Erythroblast (primary cell): Measurements from ENCODE around the gene BRF1.

Experiments
- DNase-seq, 2 experiments: peaks; one replicate each; lab custom pipeline; 2025; lab: John Stamatoyannopoulos, UW
- GATA1 ChIP-seq: IDR thresholded peaks from 2 replicates; pipeline ENCODE4 v1.6.1; 2011; ENCODE audit warnings: low read depth, mild to moderate bottlenecking, control low read depth, low read length, moderate library complexity
- POLR2A ChIP-seq: IDR thresholded peaks from 2 replicates; pipeline ENCODE4 v1.6.1; 2011; ENCODE audit warnings: mild to moderate bottlenecking, low read length

Gene BRF1

DNA sequence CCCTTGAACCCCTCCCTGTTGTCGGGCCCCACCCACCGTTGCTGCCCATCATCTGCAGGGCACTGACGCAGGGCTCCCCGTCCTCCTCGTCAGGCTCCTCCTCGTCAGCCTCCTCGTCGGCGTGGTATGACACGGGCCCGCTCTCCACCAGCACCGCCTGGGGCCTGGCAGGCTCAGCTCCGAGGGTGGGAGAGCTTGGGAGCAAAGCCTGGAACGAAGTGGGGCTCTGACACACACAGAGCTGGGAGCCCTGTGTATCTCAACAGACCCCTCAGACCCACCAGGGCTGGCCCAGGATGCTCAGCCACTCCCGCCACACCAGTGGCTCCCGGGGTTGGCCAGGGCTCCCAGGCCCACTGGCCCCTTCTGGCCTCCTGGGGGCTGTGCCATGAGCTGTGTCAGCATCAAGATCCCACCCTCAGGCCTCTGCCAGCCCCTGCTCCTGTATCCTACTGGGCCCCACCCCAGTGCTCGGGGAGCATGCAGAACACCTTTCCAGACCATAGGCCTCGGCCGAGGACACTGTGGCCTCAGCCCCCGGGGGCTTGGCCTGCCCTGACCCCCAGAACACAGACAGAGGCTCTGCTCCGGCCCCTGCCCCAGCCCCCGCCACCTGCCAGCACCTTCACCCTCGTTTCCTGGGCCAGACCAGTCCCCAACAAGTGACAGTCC, 89.6 kb downstream of the BRF1 start:
- TF ChIP-seq GATA1, result no peak
- no peak for DNase-seq

DNA sequence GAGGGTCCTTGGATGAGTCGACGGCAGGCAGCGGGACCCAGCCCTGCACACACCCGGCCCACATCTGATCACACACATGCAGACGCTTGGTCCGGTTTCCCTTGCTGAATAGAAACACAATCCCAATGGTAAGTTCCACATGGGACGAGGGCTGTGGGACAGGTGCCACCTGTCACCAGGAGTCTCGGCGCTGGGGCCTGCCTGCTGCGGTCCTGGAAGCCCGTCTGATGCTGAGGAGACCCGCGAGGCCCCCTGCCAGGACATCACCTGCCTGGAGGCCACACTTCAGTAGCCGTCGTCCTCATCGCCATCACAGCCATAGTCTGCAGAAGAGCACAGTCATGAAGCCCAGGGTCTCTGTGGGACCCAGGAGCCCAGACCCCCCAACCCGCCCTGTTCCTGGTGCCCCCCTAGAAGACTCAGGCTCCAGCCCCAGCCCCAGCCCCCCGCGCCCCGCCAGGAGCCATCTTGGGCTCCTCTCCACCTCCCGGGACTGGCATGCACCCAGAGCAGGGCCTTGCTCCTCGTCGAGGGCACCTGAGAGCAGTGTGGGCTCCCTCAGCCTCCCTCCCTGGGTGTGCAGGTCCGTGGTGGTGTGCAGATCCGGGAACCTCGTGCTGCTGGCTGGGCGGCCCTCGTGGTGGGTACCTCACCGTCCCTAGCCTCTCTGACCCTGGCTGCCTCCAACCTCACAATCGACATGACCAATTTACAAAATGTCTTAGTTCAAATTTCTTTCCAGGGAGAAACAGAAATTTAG, 90.4 kb downstream of the BRF1 start:
- no peak for TF ChIP-seq GATA1
- no peak for TF ChIP-seq POLR2A
- no peak for DNase-seq

DNA sequence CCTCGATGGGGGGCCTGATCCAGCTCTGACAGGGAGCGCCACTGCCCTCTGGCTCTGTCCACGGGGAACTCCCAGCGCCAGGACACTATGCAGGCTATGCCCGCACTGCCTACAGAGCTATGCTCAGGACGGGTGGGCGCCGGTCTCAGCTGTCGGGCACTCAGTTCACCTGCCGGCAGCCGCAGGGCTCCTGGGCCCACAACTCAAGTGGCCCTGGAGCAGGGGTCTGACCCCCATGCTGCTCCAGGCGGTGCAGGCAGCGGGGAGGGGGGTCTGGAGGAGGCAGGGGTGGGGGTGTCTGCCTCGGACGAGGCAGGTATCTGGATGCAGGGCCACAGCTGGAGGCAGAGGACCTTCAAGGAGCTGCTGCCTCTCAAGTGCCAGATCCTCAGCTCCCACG, 91.2 kb downstream of the BRF1 start:
- TF ChIP-seq GATA1, result no peak
- TF ChIP-seq POLR2A, result no peak
- DNase-seq, result no peak

DNA sequence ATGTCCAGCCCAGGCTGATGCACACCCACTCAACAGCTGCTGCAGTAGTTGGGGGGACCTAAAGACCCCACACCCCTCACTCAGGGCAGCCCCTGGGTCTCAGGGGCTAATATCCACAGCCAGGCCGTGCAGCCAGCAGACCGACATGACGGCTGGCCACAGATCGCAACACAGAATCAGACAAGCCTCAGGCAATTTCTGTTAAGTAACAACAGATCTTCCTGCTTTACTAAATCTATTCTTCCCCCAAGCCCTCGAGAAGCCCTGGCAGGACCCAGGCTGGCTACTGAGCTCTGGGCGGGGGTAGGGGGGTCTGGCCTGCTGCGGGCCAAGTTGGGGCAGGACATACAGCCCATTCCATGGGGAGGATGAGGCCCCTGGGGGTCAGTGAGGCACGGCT, 91.7 kb downstream of the BRF1 start:
- DNase-seq, result no peak
- TF ChIP-seq GATA1, result no peak
- TF ChIP-seq POLR2A, result no peak

DNA sequence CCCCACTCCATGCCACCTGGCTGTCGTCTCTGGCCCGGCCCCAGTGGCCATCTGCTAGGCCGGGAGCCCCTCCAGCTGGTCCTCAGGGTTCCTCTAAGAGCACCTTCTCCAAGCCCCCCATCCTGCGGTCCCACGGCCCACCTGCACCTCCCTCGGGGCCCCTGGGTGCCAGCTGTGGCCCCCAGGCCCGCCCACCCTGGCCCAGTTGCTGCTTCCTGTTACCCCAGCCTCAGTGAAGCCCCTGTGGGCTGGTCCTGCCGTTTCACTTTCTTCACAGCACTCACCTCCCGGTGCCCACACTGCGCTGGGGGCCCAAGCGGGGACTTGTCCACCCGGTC, 92.1 kb downstream of the BRF1 start:
- no peak for TF ChIP-seq POLR2A
- TF ChIP-seq GATA1, result no peak

DNA sequence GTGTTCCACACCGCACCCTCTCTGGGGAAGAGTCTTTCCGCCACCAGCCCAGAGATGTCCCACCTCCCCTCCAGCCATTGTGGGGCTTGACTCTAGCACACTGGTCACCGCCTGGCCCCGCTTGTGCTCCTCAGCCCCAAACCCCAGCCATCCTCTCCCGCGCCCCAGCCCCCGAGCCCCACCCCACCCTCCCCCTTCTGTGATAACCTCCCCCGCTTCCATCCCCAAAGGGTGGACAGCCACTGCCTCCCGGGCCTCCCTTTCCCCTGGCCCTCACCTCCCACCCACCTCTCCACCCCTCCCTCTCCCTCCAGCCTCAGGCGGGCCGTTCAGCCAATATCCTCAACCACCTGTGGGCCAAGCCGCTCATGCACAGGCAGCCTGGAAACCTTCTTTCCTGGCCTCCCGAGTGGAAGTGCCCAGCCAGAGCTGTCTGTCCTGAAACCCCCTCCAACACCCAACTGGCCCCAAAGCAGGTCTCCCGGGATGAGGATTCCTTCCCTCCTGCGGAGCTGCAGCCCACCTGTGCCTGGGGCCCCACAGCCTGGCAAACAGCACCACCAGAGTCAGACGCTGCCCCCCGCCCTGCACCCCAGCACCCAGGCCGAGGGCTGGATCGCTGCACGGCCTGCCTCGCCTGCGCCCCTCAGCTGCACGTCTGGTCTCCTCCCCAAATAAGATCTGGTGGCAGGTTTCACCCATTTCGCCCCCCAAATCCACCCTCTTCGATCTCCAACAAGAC, 92.6 kb downstream of the BRF1 start:
- TF ChIP-seq GATA1, result no peak
- no peak for TF ChIP-seq POLR2A
- no peak for DNase-seq

More for the DNA sequence above, 92.1 kb downstream of the BRF1 start:
- no peak for DNase-seq

DNA sequence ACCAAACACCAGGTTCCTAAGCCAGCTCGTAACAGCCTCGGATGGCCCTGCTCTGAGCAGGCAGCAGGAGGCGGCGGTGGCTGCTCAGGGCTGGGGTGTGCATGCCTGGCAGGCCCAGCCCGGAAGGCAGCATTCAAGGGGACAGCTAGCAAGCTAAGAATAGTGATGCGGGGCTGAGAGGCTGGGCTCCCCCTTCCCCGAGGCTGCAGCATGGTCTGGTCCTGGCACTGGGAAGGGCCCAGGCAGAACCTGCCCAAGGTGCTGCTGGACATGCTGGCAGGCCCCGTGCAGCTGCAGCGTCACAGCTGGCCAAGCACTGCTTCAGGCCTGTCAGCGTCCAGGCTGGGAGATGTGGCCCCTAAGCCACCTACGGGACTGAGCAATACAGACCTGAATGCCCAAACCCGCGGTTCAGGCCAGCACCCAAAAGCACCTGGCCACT, 93.3 kb downstream of the BRF1 start:
- no peak for TF ChIP-seq POLR2A
- peak in 1 of 2 experiments; percentile 21 for DNase-seq

DNA sequence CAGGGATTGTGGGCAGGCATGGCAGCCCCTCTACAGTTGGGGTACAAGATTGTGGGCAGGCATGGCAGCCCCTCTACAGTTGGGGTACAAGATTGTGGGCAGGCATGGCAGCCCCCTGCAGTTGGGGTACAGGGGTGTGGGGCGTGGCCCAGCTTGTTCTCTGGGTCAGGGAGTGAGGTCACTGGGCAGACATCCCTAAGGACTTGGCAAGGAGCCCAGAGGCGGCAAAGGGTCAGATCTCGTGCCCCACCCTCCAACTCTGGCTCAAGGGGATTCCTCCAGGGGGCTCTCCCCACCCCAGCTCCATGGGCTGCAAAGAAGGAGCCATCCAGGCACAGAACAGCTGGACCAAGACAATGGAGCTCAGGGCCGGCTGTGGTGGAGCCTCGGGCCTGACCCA, 93.9 kb downstream of the BRF1 start:
- TF ChIP-seq POLR2A (no peak), GATA1 (no peak)
- DNase-seq, result no peak

DNA sequence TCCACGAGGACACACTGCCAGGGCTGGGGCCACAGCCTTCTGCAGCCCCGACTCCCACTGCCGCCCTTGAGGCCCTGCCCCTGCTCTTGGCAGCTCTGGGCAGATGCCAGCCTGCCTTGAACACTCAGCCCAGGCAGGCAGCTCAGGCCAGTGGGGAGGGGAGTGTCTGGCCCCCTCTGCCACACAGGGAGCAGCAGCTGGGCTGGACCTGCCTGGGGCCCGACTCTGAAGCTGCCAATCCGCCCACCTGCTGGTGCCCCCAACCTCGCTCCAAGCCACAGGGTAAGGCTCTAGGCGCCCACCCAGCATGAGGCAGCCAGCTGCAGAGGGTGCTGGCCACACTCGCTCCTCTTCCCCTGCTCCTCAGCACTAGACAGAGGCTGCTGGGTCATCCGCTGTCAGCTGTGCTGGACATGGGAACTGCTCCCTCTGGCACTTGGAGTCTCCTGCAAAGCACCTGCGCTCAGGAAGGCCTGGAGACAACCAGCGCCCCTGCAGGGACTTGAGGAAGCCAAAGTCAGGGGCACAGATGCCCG, 95.1 kb downstream of the BRF1 start:
- TF ChIP-seq GATA1 (no peak), POLR2A (no peak)
- DNase-seq, result no peak

DNA sequence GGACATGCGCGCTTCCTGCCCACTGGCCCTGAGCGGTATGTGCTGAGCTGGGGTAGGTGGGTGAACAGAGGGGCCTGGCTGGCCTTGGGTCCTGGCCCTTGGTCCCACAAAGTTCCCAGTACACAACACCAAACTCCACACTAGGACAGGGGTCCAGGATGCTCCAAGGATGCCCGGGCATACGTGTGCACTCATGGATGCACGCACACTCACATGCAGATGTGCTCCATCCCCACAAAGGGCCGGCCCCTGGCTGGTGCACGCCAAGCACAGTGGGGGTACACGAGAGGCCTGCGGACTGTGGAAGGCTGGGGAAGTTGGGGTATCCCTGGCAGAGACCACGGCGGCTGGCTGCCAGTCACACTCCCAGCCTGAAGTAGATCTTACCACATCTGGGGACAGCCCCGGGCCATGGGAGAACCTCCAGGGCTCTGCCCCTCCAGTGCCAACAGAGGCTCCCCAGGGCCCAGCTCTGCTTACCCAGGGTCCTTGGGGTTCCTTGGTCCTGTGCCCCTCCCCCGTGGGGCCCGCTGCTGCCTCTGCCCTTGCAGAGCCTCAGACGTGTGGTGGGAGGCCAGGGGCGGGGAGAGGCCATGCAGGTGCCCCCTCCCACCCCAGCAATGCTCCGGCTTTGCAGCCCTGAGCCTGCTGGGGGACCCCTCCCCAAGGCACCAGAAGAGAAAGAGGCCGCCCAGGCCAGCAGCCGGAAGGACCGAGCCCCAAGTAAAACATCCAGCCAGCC, 95.7 kb downstream of the BRF1 start:
- TF ChIP-seq GATA1 (no peak), POLR2A (no peak)
- no peak for DNase-seq

DNA sequence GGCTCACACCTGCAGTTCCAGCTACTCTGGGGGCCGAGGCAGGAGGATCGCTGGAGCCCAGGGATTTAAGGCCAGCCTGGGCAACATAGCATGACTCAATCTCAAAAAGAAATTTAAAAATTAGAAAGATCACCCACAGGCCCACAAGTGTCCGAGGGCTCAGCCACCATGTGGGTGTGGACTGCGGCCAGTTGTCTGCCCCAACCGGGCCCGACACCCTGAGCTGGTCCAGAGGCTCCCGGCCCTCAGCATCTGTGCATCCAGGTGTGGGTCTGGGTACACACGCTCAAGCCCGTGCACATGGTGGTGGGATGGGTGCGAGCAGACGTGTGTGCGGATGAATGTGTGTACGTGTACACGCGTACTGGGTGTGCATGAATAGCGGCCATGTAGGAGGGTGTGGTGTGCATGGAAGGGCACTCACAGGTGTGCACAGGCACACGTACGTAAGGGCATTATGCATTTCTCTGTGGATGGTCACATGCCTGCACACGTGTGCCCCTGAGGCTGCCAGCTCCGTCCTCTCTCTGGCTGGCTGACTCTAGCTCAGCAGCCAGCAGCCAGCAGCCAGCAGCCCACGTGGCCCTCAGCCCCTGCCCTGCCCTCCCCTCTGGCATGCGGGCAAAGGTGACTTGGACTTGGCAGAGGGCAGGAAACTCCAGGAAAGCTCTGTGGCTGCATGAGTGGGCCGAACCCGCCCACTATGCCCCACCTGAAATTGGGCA, 96.4 kb downstream of the BRF1 start:
- no peak for DNase-seq
- TF ChIP-seq GATA1 (no peak), POLR2A (no peak)

DNA sequence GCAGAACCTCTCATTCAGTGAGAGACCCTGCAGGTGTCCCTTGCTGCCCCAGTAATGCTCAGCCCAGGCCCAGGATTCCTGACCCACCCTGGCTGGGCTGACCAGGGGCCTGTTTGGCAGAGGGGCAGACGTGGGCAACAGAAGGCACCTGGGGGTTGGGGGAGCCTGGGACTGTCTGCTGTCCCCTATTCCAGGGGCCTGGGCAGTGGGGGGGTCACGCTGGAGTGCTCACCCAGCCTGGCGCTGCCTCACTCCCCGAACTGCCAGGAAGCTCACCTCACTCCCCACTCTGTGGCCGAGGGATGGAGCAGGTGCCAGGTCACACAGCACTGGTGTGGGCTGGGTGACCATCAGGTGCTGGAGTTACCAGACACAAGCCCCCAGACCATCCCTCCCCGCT, 97.1 kb downstream of the BRF1 start:
- DNase-seq, result no peak
- no peak for TF ChIP-seq POLR2A
- TF ChIP-seq GATA1, result no peak

DNA sequence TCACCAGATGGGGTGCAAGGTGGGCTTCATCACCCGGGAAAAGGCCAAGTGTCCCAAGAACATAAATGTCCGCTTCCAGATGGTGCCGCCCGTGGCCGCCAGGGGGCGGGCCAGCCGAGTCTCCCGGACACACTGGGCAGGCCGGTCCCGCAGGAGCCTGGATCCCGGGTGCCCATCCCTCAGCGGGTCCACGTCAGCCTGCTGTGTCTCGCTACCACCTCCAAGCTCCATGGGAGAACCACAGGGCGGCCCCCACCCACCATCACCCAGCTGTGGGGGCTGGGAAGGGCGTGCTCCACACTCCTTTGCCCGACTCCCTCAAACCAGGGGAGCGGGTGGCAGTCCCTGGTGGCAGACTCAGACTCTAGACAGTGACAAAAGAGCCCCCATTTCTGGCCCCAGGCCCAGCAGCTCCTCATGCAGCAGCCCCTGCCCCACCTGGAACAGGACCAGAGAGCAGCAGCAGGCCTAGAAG, 97.7 kb downstream of the BRF1 start:
- peak; percentile 54 to 78 for DNase-seq

More for the DNA sequence above, 97.7 kb downstream of the BRF1 start:
- no peak for TF ChIP-seq POLR2A
- TF ChIP-seq GATA1, result no peak
